Activated CD4-positive, alpha-beta T cell treated with anti-CD3 and anti-CD28 coated beads, Interleukin-2, amount 10 ng/mL, durations not matched to agents 7 days and 5 days (primary cell): Measurements from ENCODE around the gene KIAA0319L. TPM values are rescaled to one million over a fixed set of nuclear protein-coding genes. Genes with fewer than 3 reads are reported as not detected.
A peak's percentile ranks its signal among the peaks of the same experiment; 100 is the strongest.
"Not testable (repeated sequence)": the region's sequence is repeated elsewhere in the genome, so short reads cannot be mapped to it uniquely, and the experiment has no call there.

ENCODE experiments used
- CTCF ChIA-PET: fragments of 350-600 bp; sonication (Branson Sonifier 250); formaldehyde crosslinking; loops from one replicate; lab custom pipeline; 2021; ENCODE audit warnings: antibody characterized with exemption; lab: Charles Lee
- POLR2A ChIA-PET: fragments of 350-600 bp; sonication (Branson Sonifier 250); formaldehyde crosslinking; loops from one replicate; lab custom pipeline; 2021; ENCODE audit warnings: antibody characterized with exemption; lab: Charles Lee
- DNase-seq: peaks from one replicate; pipeline ENCODE4 v3.0.0-alpha.2; 2020
- H3K27ac Mint-ChIP-seq: one replicate; pipeline ENCODE4 v1.8.0; 2021; ENCODE audit warnings: mild to moderate bottlenecking, moderate library complexity, mixed read lengths
- H3K27me3 Mint-ChIP-seq: one replicate; pipeline ENCODE4 v1.8.0; 2021; ENCODE audit warnings: mixed read lengths
- H3K36me3 Mint-ChIP-seq: one replicate; pipeline ENCODE4 v1.8.0; 2021; ENCODE audit warnings: low read depth, mixed read lengths
- H3K4me1 Mint-ChIP-seq: one replicate; pipeline ENCODE4 v1.8.0; 2021; ENCODE audit warnings: mixed read lengths
- H3K4me3 Mint-ChIP-seq: one replicate; pipeline ENCODE4 v1.8.0; 2021; ENCODE audit warnings: mild to moderate bottlenecking, moderate library complexity, mixed read lengths
- H3K9me3 Mint-ChIP-seq: one replicate; pipeline ENCODE4 v1.8.0; 2021; ENCODE audit warnings: mixed read lengths
- total RNA-seq, 2 experiments: library from RNA; stranded (reverse); gene quantifications; one replicate each; pipeline ENCODE4 v1.2.3, GENCODE V29; 2021

The KIAA0319L gene
- total RNA-seq, 2 experiments from 2014 or later: 37.6 to 46.3 TPM

- H3K9me3 Mint-ChIP-seq: no peaks in the 10 kb centered on the region
- CTCF ChIA-PET: interaction anchor here (0.7 to 2.5 kb wide), 4 partner anchors 10 to 1892 kb away, joined by 3 to 11 read pairs (median 3); no protein-coding TSS in a partner anchor
- no peak for DNase-seq
- no peak overlapping the region for H3K4me3 Mint-ChIP-seq
- H3K27ac Mint-ChIP-seq: peak overlapping the region; percentile 38
- peaks cover 14% of the 10 kb centered on the region for H3K4me1 Mint-ChIP-seq
- H3K27me3 Mint-ChIP-seq: no peaks in the 10 kb centered on the region
- POLR2A ChIA-PET: interaction anchor here (0.6 kb wide), 1 partner anchor 15 kb away, joined by 4 read pairs; no protein-coding TSS in a partner anchor
- no peaks in the 10 kb centered on the region for H3K36me3 Mint-ChIP-seq
Observed at GRCh38 chr1:35592991-35593769, 36.0 kb upstream of the KIAA0319L start.

GRCh38 chr1:35591211-35591610 lies 34.0 kb upstream of the KIAA0319L start:
- peak overlapping the region; percentile 2 for H3K27ac Mint-ChIP-seq
- no peak overlapping the region for H3K4me3 Mint-ChIP-seq
- peaks cover 14% of the 10 kb centered on the region for H3K4me1 Mint-ChIP-seq
- no peaks in the 10 kb centered on the region for H3K9me3 Mint-ChIP-seq
- ChIA-PET POLR2A (no interaction called here), CTCF (no interaction called here)
- no peaks in the 10 kb centered on the region for H3K27me3 Mint-ChIP-seq
- no peak for DNase-seq
- no peaks in the 10 kb centered on the region for H3K36me3 Mint-ChIP-seq

DNA sequence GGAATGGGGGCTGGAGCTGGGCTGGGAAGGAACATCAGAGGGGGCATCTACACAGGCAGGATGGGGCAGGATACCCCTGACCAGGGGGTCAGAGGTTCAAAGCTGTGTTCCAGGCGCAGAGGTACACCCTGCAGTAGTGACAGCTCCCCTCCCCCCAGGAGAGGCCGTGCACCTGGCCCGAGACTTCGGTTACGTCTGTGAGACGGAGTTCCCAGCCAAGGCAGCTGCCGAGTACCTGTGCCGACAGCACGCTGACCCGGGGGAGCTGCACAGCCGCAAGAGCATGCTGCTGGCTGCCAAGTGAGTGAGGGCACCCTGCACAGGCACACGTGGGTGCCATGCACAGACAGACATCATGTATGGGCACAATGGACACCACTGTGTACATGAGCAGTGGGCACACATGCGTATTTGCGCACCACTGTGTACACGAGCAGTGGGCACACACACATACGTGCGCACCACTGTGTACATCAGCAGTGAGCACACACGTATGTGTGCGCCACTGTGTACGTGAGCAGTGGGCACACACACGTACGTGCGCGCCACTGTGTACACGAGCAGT lies 33.4 kb upstream of the KIAA0319L start:
- no peak for DNase-seq
- Mint-ChIP-seq H3K27ac (no peak overlapping the region), H3K27me3 (no peaks in the 10 kb centered on the region), H3K4me1 (peaks cover 14% of the 10 kb centered on the region), H3K4me3 (no peak overlapping the region), H3K36me3 (no peaks in the 10 kb centered on the region), H3K9me3 (no peaks in the 10 kb centered on the region)
- CTCF ChIA-PET: interaction anchor here (1.1 kb wide), 1 partner anchor 13 kb away, joined by 3 read pairs; no protein-coding TSS in a partner anchor
- POLR2A ChIA-PET: no interaction called here

- Mint-ChIP-seq H3K9me3 (no peaks in the 10 kb centered on the region), H3K4me3 (no peak overlapping the region), H3K36me3 (no peaks in the 10 kb centered on the region), H3K4me1 (peaks cover 14% of the 10 kb centered on the region), H3K27ac (no peak overlapping the region), H3K27me3 (no peaks in the 10 kb centered on the region)
- DNase-seq: no peak
- POLR2A ChIA-PET: no interaction called here
- CTCF ChIA-PET: interaction anchor here (1.1 kb wide), 1 partner anchor 12 kb away, joined by 3 read pairs; no protein-coding TSS in a partner anchor
Observed at GRCh38 chr1:35589516-35590427, 32.6 kb upstream of the KIAA0319L start.

DNA sequence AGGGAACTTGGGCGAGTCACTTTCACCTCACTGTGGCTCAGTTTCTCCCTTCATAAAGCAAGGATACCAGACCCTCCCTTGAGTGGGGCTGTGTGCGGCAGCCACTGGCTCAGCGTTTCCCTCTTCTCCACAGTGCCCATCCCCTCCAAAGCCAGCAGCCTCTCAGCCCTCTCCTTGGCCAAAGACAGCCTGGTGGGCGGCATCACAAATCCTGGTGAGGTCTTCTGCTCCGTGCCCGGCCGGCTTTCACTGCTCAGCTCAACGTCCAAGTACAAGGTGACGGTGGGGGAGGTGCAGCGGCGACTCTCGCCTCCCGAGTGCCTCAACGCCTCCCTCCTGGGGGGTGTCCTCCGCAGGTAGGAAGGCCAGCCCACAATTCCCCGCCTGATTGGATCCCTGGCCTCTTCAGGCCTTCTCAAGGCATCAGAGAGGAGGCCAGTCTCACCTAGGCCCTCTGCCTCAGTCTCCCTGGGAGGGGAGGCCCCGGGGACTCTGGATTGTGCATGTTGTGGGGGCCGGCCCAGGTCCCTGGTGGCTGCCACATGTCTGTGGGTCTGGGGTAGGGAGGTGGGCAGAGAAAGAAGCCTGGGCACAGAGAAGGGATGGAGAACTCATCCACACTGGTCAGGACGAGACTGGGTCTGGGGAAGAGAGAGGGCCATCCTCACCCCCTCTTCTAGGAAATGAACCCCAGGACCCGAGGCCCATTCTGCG lies 31.2 kb upstream of the KIAA0319L start:
- no peaks in the 10 kb centered on the region for H3K36me3 Mint-ChIP-seq
- H3K4me3 Mint-ChIP-seq: no peak overlapping the region
- no peak for DNase-seq
- peaks cover 8% of the 10 kb centered on the region for H3K4me1 Mint-ChIP-seq
- ChIA-PET CTCF (no interaction called here), POLR2A (no interaction called here)
- no peak overlapping the region for H3K27ac Mint-ChIP-seq
- H3K27me3 Mint-ChIP-seq: no peaks in the 10 kb centered on the region
- H3K9me3 Mint-ChIP-seq: no peaks in the 10 kb centered on the region

DNA sequence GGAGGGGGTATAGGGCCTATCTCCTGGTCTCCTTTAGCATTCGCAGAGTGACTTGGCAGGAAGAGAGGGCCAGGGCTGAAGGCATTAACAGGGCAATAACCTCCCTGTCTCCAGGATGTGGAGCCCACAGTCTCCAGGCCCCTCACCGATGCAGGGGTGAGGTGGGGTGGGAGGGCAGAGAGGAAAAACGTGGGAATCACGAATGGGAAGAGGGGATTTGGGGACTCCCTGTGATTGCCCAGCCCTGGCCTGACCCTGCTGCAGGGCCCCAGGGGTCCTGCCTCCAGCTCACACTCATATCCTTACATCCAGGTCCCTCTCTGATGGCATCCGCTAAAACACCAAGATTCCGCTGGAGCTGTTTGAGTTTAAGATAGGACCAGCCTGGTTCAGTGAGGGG lies 30.5 kb upstream of the KIAA0319L start:
- Mint-ChIP-seq H3K9me3 (no peaks in the 10 kb centered on the region), H3K4me1 (peaks cover 2% of the 10 kb centered on the region), H3K36me3 (no peaks in the 10 kb centered on the region), H3K27ac (no peak overlapping the region), H3K27me3 (no peaks in the 10 kb centered on the region), H3K4me3 (no peak overlapping the region)
- ChIA-PET CTCF (interaction anchor here (0.7 kb wide), 1 partner anchor 17 kb away, joined by 3 read pairs; no protein-coding TSS in a partner anchor), POLR2A (no interaction called here)
- no peak for DNase-seq

DNA sequence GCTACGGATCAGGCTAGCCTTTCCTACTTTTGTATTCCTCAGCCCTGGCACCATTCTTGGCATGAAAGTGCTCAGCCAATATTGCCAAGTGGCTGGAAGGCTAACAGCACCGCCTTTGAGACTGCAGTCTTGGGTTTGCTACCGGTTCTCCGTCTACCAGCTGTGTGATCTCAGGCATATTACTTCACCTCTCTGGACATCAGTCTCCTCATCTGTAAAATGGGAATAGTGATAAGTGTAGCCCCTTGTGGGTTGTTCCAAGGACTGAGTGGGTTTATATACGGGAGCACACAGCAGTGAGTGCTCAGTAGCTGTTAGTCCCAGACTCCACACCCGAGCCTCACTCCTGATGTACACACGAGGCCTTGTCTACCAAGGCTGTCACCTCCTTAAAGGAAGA lies 29.6 kb upstream of the KIAA0319L start:
- Mint-ChIP-seq H3K36me3 (no peaks in the 10 kb centered on the region), H3K27ac (no peak overlapping the region), H3K9me3 (no peaks in the 10 kb centered on the region), H3K4me1 (no peaks in the 10 kb centered on the region), H3K4me3 (no peak overlapping the region), H3K27me3 (no peaks in the 10 kb centered on the region)
- CTCF ChIA-PET: interaction anchor here (0.7 to 1.3 kb wide), 3 partner anchors 18 to 143 kb away, joined by 3 read pairs; no protein-coding TSS in a partner anchor
- POLR2A ChIA-PET: no interaction called here
- DNase-seq: no peak

- H3K4me3 Mint-ChIP-seq, H3K4me1 Mint-ChIP-seq, H3K36me3 Mint-ChIP-seq, H3K9me3 Mint-ChIP-seq, DNase-seq, H3K27me3 Mint-ChIP-seq, POLR2A ChIA-PET, H3K27ac Mint-ChIP-seq: not testable (repeated sequence)
- CTCF ChIA-PET: interaction anchor here (0.6 to 1.3 kb wide), 2 partner anchors 17 to 391 kb away, joined by 3 read pairs; no protein-coding TSS in a partner anchor
Observed at GRCh38 chr1:35585805-35586204, 28.6 kb upstream of the KIAA0319L start.

DNA sequence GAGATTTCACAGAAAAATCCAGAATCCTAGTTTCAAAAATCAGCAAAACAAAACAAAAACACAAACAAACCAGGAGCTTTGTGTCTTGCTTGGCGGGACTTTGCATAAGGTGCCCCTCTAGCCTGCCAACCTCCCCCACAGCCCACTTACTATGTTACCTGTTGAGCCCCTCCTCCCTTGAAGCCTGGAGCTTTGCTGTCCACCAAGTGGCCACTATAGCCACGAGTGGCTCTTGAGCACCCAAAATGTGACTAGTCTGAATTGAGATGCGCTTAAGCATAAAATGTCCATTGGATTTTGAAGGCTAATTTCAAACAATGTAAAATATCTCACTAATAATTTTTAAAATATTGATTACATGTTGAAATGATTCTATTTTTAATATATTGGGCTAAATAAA lies 28.1 kb upstream of the KIAA0319L start:
- POLR2A ChIA-PET: no interaction called here
- DNase-seq: no peak
- Mint-ChIP-seq H3K4me1 (no peaks in the 10 kb centered on the region), H3K9me3 (no peaks in the 10 kb centered on the region), H3K4me3 (no peak overlapping the region), H3K27ac (no peak overlapping the region), H3K27me3 (no peaks in the 10 kb centered on the region), H3K36me3 (no peaks in the 10 kb centered on the region)
- CTCF ChIA-PET: interaction anchor here (0.6 to 1.1 kb wide), 2 partner anchors 9 to 392 kb away, joined by 3 read pairs; no protein-coding TSS in a partner anchor

GRCh38 chr1:35581621-35582020 lies 24.4 kb upstream of the KIAA0319L start:
- H3K9me3 Mint-ChIP-seq, H3K27me3 Mint-ChIP-seq, H3K4me3 Mint-ChIP-seq, H3K27ac Mint-ChIP-seq, POLR2A ChIA-PET, H3K36me3 Mint-ChIP-seq, DNase-seq: not testable (repeated sequence)
- CTCF ChIA-PET: interaction anchor here (0.7 kb wide), 1 partner anchor 160 kb away, joined by 3 read pairs; no protein-coding TSS in a partner anchor
- H3K4me1 Mint-ChIP-seq: peaks cover 15% of the 10 kb centered on the region

- CTCF ChIA-PET: interaction anchor here (0.7 kb wide), 2 partner anchors 160 to 276 kb away, joined by 3 to 4 read pairs; no protein-coding TSS in a partner anchor
- peaks cover 5% of the 10 kb centered on the region for H3K36me3 Mint-ChIP-seq
- H3K27ac Mint-ChIP-seq: no peak overlapping the region
- H3K4me1 Mint-ChIP-seq: peaks cover 22% of the 10 kb centered on the region
- POLR2A ChIA-PET: no interaction called here
- no peak overlapping the region for H3K4me3 Mint-ChIP-seq
- H3K9me3 Mint-ChIP-seq: no peaks in the 10 kb centered on the region
- no peak for DNase-seq
- peaks cover 5% of the 10 kb centered on the region for H3K27me3 Mint-ChIP-seq
Observed at GRCh38 chr1:35580949-35581388, 23.8 kb upstream of the KIAA0319L start.
